NCI-H1092 (cell line): ENCODE data around the gene LINGO4.
"Not testable (repeated sequence)": the region's sequence is repeated elsewhere in the genome, so short reads cannot be mapped to it uniquely, and the experiment has no call there.

Experiments
- DNase-seq: peaks from one replicate; lab custom pipeline; 2025; lab: John Stamatoyannopoulos, UW

The LINGO4 gene

DNA sequence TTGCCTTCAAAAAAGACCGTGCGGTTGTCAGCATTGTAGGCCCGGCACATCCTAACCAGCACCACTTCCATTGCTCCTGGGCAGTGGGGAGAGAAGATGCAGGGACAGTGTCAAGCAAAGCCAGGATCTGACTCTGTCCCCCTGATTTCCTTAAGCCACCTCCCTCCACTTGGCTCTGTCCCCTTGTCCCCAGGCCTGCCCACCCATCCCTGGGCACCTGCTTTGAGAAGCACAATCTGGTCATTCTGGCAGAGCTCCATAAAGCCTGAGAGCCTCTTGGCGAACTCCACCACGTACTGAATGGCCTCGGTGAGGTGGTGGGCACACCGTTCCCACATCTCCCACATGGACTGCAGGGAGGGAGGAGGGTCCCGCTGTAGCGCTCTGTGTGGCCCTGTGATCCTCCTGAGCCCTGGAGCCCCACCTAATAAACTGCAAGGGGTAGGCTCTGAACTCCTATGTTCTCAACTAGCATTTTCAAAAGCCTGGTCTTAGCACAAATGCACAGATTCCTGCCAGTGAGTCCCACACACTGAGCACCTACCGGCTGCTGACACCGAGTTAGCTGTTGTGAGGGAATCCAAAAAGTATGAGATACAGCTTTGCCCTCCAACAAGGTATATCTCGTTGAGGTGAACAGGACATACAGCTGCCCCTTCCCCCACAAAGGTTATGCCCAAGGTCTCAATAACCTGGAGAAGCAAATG, 8.2 kb upstream of the LINGO4 start:
- no peak for DNase-seq

DNA sequence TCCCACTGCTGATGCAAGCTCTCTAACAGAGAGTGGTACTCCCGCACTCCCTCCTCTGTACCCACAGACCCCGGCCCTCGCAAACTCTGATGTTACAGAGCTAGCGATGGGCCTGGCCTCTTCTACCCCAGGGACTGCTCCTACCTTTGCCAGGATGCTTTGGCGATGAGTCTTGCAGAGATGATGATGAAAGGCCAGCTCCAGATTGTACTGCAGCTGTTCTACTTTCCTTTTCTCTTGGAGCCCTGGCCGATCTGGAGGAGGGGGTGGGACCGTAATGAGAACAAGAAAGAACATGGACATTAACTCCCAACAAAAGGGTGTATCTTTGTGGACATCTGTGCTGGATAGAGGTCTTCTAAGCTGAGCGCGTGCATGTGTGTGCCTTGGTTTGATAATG, 6.0 kb upstream of the LINGO4 start:
- DNase-seq = no peak

DNA sequence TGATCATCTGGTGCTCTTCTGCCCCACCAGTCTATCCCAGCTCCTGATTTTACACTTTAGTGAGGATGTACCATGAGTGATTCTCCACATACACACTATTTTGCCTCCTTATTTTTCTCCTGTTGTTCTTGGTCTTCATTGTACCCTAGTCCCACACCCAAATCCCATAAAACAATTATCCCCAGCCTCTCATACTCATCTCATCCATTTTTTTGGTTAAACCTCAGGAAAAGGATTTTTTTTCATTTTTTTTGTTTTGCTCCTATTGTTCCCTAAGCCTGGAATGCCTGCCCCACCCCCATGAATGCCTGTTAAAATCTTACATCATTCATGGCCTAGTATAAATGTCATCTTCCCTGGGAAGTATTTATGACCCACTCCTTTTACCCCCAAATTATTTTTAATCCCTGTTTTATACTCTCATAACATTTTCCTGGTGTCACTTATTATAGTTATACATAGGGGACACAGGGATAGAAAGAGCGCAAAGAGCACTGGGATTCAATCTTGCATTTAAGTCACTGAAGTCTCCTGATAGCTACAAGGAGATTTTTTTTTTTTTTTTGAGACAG, 4.9 kb upstream of the LINGO4 start:
- no peak for DNase-seq

DNA sequence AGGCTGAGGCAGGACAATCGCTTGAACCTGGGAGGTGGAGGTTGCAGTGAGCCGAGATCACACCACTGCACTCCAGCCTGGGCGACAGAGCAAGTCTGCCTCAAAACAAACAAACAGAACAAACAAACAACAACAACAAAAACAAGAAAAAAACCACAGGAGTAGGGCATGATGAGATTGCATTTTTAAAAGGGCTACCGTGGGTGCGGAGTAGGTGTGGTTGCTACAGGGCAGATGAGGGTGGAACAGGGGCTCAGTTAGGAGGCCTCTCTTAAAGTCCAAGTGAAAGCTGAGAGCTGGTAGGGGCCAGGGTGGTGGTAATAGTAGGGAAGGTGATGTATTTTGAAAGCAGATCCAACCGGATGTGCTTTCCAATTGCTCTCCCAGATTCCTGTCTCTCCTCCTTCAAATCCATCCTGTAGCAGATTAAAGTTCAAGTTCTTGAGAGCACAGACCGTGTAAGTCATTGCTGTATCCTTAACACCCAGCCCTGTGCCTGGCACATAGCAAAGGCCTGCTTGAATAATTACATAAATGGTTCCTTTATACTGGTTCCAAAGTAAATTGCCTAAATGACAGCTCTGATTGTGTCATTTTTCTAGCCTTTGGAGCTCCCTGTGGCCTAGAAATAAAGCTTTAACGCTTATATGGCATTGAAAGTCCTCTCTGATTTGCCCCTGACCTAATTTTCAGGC, 4.2 kb upstream of the LINGO4 start:
- DNase-seq = no peak

DNA sequence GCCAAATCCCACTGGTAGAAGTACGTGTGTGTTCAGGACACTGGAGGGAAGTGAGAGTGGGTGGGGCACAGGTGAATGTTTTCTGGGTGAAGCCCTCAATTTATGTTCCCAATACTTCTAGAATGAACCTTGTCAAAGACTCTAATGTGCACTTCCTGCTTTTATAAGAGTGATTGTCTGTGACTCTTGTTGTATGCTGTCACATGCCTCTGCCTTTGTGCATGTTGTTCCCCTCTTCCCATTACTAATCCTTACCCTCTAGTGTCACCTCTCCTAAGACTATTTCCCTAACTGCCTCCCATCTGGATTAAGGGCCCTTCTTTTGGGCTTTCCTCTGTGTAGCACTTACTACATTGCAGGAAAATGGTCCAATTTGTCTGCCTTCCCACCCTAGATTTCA, 2.5 kb upstream of the LINGO4 start:
- no peak for DNase-seq

DNA sequence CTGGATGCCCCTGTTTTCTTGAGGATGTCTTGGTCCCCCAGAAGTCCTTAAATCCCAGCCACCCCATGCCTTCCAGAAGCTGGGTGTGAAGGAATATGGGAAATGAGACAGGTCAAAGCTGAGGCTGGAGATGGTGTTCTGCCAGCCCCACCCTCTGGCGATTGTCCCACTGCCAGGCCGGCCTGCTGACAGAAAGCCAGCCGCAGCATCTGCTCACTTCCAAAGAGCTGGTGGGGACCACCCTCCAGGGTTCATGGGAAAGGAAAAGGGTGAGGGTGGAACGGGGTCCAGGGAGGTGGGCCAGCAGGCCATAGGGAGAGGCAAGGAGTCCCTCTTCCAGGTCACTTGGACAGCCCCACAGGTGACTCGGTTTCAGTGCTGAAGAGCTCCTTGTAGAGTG, 1.9 kb upstream of the LINGO4 start:
- no peak for DNase-seq

- DNase-seq = no peak
Observed at GRCh38 chr1:151806170-151806569, 951 bp upstream of the LINGO4 start.

DNA sequence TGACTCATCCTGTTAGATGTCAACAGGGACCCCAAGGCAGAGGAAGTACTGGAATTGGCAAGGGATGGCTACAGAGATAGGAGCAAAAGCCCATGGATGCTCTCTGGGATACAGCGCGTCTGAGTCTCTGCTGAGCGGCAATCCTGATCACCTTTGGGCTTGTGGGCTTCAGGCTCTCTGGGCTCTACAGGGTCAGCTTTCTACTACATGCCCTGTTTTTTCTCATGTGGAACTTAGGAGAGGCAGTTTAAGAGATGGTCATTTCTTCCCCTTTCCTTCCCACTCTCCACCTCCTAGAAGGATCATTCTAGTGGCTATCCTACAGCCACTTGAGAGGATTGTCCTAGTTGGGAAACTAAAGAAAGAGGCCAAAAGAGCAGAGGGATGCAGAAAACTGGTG, 1.3 kb downstream of the LINGO4 start:
- no peak for DNase-seq

DNA sequence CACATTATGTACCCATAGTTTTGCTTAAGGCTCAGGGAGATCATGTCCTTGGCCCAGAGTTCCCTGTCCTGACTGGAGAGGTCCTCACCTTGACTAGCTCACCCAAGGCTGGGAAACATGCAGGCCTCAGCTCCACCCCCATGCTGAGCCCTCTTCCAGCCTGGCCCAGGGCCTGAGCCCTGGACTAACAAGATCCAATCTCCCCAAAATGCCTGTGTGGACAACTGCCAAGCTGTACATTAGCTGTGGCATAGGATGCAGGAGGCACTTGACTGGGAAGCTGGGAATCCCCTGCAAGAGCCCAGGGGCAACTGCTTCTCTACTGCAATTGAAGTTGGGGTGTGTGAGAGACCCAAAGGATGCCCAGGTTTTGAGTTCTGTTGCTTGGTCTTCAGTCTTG, 2.1 kb downstream of the LINGO4 start:
- DNase-seq = peak; percentile 31

DNA sequence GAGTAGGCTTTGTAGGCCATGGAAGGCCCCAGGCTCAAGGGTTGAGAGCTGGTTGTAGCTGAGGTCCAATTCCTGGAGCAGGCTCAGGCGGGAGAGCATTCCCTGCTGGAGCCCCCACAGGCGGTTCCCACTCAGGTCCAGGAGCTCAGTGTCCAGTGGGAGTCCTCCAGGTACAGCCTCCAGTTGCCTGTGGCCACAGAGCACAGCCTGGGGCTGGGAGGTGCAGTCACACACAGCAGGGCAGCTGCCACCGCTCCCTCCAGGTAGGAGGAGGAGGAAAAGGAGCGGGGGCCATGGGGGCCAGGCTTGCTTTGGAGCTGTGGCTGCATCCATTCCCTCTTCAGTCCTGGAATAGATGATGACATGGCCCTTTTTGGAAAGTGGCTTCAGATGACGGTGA, 2.8 kb downstream of the LINGO4 start:
- DNase-seq = no peak

DNA sequence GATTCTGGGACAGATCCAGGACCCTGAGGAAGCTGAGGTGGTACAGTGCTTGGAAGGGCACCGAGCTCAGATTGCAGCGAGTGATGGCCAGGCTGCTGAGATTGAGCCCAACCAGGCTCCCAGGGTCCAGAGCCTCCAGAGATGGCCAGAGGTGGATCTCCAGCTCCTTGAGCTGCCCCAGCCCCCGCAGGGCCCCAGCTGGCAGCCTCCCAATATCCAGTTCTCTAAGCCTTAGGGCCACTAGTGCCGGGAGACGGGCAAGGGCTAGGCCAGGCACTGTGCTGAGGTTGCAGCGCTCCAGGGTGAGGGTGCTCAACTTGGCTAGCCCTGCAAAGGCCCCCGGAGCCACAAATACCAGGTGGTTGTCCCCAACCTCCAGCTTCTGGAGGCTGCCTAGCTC, 3.4 kb downstream of the LINGO4 start:
- DNase-seq = no peak

DNA sequence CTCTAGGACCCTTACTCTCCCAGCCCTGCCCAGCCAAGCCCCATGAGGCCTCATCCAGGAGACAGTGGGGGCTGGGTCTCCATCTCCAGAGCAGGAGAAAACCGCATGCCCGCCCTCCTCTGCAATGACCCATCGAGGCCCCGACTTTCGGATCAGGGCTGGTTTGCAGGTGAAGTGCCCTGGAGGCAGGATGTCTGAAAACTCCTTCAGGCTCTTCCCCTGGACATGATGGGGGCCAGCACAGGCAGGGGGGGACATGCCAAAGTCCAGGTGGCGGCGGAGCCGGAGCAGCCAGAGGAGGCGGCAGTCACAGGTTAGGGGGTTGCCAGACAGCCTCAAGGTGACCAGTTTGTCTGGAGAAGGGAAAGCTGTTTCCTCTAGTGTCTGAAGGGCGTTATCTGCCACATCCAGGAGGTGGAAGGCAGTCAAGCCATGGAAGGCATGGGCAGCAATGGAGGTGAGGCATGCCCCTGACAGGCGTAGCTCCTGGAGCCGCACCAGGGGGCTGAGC, 3.9 kb downstream of the LINGO4 start:
- no peak for DNase-seq

DNA sequence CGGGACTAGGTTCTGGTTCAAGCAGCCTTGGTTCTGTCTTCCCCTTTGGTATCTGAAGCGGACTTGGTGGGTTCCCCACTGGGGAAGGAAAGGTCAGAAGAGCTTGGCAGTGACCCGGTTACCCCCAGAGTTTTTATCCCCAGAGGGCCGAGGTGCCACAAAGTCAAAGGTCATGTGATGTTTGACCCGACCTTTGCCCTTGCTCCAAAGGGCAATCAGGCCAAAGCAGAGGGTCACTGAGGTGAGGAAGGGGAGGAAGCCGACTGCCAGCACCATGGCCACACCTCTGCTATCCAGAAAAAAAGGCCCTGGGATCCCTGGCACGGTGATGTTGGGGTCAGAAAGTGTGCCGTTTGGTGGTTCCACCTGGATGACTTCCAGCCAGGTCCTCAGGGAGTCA, 4.4 kb downstream of the LINGO4 start:
- DNase-seq = no peak

DNA sequence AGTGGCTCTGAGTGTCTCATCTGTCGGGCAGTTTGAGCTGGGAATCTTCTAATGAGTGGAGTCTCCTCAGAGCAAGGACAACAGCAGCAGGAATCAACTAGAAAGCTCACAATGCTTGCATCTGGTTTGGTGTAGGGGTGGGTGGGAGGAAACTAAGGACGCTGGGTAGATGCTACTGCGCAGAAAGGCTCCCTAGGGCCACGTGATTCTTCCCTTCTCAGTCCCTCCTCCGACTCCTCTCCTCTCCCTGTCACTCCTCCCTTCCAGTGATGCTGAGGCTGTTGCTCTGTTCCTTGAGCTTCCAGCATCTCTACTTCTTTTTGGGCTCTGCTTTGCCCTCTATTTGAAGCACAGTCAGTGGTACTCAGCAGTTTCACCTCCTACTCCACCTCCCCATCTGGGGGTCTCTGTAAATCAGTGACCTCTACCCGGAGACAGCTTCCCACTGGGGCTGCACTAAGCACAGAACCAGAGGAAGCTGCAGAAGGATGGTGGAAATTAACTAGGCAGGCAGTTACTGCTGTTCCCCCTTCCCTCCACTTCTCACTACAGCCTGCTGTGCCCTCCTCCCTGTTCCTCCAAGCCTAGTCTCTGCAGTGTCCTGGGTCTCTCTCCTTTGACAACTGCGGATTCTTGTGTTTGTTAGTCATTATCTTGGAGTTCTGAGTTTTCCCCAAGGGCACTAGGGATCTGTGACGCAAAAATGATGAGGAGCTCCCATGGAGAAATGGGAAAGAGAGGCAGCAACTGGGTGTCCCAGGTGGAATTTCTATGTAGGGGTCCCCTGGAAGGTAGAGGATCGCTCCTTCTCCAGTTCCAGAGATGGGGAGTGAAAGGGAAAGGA, 5.8 kb downstream of the LINGO4 start:
- no peak for DNase-seq

GRCh38 chr1:151798571-151798970, 6.6 kb downstream of the LINGO4 start:
- no peak for DNase-seq

DNA sequence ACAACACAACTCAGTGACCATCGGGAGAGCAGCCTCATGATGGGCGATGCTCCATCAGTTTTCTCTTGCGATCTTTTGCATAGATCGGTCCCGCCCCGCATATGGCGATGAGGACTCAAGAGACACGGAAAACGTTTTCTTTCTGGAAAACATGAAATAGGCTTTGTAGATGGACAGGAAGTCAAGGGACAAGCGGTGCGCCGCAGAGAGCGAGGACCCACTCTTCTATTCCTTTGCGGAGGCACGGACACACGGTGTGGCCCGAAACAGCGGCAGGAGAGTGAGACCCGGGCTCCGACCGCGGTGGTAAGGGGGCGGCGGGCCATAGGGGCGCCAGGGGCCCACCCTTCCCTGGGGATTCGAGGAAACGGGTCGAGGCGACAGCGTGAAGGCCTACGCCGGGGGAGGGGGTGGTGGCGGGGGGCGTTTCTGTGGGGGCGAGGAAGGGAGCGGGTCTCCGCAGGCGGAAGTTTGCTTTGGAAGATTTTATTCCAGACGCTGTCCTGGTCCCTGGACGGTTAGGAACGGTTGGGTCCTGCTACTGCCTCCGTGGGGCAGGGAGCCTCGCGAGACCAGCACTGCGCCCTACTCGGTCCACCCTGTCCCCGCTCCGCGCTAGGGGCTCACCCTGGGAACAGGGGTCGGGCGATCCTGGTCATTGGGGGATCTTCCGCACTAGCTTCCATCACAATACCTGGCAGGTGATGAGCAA, 14.1 kb downstream of the LINGO4 start:
- DNase-seq = peak; percentile 4

GRCh38 chr1:151790071-151790939, 14.9 kb downstream of the LINGO4 start, which contains the start of gene TDRKH:
Gene TDRKH (minus strand): TSS chr1:151790500. CDS start chr1:151783022, 7,478 bp downstream.
- DNase-seq = peak; percentile 99

DNA sequence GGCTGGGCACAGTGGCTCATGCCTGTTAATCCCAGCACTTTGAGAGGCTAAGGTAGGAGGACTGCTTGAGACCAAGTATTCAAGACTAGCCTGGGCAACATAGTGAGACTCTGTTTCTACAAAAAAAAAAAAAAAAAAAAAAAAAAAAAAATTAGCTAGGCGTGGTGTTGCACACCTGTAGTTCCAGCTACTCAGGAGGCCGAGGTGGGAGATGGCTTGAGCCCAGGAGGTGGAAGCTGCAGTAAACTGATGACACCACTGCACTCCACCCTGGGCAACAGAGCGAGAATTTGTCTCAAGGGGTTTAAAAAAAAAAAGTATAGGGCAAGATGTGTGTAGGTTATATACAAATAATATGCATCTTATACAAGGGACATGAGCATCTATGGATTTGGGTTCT, 17.5 kb downstream of the LINGO4 start:
- DNase-seq = no peak

DNA sequence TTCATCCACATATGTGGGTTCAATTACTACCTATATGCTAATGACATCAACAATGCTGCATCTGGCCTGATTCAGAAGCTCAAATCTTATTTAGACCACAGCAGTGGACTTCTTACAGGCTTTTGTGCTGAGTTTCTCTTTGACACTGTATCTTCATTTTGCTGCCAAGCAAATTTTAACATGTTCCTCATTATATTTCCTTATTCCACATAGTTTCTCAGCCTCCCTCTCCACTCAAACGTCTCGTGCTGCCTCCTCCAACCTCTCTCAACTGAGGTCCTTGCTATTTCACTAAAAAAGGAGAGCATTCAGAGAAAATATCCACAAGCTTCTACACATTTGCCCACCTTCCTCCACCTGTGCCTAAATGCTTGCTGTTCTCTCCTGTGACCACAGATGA, 21.4 kb downstream of the LINGO4 start:
- no peak for DNase-seq

DNA sequence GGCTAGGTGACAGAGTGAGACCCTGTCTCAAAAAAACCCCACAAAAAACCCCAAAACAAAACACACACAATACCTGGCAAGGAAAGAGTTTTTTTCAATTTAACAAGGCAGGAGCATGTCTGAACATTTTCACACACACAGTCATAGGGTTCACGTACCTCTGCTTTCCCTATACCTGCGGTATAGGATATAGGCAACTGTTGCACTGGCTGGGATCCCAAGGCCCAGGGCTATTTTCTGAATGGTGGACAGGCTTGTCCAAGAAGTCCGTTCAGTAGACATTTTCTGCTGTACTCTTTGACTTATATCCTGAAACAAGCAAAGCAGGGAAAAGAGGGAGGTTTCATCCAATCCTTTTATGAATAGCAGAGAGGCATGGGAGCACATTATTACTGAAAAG, 22.5 kb downstream of the LINGO4 start:
- DNase-seq = no peak

- not testable (repeated sequence) for DNase-seq
Observed at GRCh38 chr1:151782026-151782425, 23.2 kb downstream of the LINGO4 start.
